Measurements from ENCODE around the gene SLC6A8.
"Not testable (repeated sequence)": the region's sequence is repeated elsewhere in the genome, so short reads cannot be mapped to it uniquely, and the experiment has no call there.

Gene SLC6A8

GRCh38 chrX:153672531-153673427 is 14.9 kb upstream of the SLC6A8 start:
- DNase-seq, result no peak

DNA sequence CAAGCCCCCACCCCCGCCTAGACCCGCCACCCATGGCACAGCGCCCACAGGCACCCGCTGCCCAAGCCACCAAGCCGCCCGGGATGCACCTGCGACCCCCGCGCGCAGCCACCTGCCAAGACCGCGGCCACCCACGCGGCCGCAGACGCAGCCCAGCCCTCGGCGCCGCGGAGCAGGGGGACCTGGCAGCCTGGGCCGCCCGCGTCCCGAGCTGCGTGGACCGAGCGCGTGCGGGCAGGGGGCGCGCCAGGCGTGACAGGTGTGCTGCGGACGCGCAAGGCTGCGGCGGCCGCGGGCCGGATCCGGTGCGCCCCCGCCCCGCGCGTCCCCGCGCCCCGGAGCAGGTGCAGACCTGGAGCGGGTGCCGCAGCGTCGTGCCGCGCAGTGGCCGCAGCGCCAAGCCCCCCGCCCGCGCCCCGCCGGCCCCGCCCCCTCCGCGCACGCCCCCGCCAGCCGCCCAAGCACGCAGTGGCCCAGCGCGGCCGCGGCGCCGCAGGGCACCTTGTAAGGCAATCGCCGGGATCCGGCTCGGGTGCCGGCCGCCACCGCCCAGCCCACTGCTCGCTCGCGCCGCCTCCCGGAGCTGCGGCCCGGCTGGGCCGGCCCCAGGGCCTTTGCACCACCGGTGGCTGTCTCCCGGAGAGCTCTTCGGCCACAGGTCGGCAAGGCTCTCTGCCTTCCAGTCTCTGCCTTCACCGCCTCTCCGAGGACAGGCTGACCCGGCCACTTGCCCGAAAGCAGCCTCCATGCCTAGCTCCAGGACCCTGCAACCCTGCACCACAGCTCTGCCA is 14.1 kb upstream of the SLC6A8 start, which contains the start of gene PNCK:
Gene PNCK, minus strand, starts transcription at position 386 of the 791 bp plus-strand sequence. CDS start 737 bp downstream, outside the sequence.
- no peak for DNase-seq

DNA sequence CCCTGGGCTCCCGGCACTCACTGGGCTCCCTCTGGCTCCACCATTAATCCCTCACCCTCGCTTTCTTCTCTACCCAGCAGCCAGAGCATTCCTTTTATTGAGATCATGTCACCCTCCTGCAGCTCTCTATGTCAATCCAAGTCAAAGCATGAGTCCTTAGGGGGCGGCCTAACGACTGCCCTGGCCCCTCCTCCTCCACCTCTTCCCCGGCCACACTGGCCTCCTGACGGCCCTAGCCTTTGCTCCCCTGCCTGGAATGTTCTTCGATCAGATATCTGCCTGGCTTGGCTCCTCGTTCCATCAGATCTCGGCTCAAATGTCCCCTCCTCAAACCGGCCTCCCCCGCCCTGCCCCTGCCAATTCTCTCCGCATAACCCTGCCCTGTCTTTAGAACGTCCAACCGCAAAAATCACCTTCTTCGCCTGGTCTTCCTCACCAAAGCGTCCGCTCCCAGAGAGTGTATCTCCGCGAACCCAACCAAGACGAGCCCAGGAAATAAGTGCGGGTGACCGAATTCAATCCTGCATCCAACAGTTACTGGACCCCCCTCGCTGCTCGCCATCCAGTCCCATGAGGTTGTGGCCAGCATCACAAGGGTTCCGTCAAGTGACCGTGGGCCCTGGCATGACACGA is 13.4 kb upstream of the SLC6A8 start:
- no peak for DNase-seq

DNA sequence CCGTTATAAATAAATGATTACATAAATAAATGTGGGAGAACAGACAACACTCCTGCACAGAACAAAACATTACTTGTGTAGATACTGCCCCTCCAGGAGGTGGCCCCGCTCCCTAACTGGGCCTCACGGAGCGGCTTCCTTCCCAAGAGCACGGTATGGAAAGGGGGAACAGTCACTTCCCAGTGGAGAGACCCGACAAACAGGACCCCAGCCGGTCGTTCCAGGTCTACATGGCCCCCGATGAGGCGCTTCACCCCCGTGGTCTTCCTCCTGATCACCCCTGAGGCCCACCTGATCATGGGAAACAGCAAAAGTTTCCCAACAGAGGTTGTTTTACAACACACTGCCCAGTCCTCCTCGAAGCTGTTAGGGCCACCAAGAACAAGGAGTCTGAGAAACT is 6.6 kb upstream of the SLC6A8 start:
- DNase-seq, result no peak

- not testable (repeated sequence) for DNase-seq
Observed at GRCh38 chrX:153683486-153683885, 4.2 kb upstream of the SLC6A8 start.

DNA sequence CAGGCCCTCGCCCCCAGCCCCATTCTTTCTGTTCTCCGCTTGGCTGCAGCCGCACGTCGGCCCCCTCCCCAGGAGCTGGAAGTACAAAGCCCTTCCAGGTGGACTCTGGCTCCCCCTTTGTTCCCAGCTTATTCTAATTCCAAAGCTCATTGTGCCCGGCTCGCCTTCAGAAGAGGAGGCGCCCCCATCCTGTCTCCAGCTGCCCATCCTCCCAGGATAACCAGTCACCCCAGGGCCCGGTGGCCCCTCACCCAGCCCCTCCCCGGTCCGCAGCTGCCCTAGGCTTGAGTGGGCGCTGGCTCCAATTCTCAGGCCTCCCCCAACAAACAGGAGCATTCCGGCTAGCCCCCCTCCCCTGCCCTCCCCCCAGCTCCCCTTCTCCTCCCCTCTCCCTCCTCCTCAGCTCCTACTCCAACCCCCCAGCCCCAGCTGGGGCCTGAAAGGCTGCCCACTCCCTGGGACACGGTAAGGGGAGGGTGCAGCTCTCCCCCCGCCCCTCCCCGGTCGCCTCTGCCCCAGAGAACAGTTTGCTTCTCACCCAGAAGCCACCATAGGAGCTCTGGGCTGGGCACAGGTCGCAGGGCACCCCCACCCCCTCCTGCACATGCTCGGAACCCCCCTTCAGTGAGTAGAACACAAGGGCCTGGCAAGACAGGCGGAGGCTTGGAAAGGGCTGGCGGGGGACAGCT is 3.1 kb upstream of the SLC6A8 start:
- DNase-seq, result no peak

DNA sequence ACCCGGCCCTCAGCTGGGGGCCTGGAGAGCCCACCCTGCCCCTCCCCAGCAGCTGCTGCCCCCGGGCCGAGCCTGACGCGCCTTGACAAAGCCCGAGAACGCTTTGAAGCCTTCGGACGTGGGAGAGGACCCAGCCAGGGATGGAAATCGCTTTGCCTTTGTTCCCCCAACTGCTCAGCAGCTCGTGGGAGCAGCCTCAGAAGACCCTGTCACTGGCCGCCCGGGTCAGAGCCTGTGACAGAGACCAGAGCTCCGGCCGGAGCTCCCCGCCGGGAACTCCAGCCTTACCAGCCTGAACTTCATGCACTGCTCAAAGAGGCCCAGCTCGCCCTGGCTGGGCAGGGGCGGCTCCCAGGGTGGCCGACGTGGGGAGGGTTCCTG is 2.6 kb upstream of the SLC6A8 start:
- DNase-seq, result no peak

DNA sequence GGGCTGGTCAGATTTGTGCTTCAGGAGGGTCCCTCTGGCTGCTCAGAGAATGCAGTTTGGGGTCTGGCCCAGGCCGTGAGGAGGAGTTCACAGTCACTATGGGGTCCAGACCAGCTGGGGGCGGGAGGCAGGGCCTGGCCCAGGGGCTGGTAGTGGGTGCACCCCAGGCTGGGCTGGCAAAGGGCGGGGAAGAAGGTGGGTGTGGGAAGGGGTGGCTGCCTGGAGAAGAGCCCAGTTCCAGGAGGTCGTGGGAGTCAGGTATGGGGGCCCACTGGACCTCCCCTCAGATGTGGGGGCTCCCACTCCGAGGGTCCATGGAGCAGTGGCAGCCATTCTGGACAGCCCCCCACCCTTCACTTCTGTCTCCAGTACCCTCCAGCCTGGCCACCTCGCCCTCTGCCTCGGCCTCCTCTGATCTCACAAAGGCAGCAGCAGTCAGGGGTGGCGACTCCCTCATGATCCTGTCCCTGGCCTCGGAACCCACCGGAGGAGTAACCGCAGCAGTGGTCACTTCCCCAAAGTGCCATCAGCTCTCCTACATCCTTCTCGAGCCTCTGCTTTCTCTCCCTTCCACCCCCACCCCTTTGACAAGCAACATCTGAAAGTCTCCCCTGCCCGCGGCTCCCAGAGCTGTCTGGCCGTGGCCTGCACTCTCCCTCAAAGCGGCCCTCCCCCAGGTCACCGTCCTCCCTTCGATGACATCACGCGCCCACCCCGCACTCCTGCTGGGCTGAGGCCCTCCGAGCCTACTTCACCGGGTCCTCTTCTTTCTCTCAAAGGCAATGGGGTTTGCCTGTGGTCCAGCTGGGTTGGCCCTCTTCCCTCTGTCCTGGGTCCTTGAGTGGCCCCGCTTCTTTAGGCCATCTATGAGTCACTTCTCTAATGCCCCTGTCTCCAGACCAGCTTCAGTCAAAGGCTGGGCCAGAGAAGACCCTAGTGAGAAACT is 1.7 kb upstream of the SLC6A8 start:
- no peak for DNase-seq

- no peak for DNase-seq
Observed at GRCh38 chrX:153686711-153687110, 1.0 kb upstream of the SLC6A8 start.

DNA sequence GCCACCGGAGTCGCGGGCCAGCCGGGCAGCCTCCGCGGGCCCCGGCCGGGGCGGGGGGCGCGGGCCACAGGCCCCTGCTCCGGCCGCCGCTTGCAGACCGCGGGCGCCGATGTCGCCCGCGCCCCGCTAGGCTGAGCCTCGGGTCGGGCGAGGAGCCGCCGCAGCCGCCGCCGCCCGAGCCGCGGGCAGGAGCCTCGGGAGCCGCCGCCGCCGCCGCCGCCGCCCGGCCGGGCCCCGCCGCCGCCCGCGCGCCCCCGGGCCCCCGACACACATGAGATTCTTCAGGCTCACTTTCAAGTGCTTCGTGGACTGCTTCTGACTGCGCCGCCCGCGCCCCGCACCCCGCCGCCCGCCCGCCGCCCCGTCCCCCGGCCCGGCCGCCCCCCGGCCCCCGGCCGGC is 345 bp downstream of the SLC6A8 start:
- no peak for DNase-seq

DNA sequence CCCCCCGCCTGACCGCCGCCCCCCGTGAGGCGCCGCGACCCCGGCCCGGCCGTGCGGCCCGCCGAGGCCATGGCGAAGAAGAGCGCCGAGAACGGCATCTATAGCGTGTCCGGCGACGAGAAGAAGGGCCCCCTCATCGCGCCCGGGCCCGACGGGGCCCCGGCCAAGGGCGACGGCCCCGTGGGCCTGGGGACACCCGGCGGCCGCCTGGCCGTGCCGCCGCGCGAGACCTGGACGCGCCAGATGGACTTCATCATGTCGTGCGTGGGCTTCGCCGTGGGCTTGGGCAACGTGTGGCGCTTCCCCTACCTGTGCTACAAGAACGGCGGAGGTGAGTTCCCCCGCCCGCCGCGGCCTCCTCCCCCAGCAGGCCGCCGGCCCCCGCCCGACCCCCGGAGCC is 780 bp downstream of the SLC6A8 start:
- DNase-seq, result no peak

- no peak for DNase-seq
Observed at GRCh38 chrX:153688911-153689590, 1.3 kb downstream of the SLC6A8 start.

DNA sequence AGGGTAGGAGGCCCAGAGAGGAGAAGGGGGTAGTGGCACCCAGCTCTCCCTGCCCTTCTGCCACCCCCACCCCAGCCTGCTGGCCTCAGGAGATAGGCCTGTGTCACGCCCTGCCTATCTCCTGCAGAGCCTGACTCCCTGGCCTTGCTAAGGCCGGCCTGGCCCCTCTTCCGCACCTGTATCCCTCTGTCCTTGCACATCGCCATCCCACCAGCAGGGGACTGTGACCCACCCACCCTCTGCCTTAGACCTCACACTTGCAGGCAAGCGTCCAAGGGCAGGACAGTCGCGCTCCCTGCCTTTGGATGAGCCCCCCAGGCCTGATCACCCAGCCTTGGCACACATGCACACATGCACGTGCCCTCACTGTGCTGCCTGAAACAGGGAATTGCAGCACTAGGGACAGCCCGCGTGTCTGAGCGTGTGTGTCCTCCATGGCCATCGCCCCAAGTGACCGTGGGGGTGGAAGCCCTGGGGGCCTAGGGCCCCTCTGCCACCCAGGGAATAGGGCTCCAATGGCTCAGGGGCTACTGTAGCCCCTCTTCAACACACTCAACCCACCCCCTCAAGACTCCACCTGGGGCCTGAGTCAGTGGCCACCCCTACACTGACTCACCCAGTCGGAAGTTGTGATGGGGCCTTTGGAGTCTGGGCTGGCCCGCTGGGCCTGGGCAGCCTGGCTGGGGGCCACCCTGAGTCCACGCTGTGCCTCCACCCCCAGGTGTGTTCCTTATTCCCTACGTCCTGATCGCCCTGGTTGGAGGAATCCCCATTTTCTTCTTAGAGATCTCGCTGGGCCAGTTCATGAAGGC is 2.1 kb downstream of the SLC6A8 start:
- no peak for DNase-seq

DNA sequence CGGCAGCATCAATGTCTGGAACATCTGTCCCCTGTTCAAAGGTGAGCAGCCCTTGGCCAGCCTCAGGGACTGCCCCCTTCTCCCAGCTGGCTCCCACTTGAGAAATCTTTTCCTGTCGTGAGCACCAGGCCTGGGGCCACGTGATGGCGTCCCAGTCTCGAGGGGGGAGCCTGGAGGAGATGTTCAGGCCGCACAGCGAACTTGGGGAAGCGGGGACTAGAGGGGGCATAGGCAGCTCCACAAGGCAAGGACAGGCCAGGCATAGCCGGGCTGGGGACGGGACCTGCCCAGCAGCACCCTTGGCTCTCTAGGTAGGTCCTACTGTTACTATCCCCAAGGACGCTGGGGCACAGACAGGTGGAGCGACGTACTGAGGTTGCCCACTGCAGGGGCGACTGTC is 2.7 kb downstream of the SLC6A8 start:
- no peak for DNase-seq

DNA sequence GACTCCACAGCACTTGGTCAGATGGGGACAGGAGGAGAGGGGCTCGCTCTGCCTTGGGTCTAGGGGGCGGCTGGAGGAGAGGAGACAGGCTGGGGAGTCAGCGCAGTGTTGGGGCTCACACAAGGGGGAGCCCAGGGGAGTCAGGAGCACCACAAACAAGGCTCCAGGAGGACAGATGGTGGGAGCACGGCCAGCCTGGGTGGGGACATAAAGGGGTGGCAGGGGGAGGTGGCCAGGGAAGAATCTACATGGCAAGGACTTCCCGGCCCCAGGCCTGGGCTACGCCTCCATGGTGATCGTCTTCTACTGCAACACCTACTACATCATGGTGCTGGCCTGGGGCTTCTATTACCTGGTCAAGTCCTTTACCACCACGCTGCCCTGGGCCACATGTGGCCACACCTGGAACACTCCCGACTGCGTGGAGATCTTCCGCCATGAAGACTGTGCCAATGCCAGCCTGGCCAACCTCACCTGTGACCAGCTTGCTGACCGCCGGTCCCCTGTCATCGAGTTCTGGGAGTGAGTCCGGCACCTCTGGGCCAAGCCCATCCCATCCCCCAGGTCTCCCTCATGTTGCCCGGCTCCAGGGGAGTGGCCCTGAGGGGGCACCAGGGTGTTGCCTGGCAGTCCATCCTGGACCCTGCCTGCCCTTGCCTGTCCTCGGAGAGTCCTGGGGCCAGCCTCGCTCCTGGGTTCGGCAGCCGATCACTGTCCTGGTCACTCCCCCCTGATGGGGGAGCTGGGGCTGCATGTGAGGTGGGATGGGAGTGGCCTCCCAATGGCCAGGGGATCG is 3.5 kb downstream of the SLC6A8 start:
- not testable (repeated sequence) for DNase-seq

GRCh38 chrX:153692003-153692402 is 4.3 kb downstream of the SLC6A8 start:
- DNase-seq, result no peak

DNA sequence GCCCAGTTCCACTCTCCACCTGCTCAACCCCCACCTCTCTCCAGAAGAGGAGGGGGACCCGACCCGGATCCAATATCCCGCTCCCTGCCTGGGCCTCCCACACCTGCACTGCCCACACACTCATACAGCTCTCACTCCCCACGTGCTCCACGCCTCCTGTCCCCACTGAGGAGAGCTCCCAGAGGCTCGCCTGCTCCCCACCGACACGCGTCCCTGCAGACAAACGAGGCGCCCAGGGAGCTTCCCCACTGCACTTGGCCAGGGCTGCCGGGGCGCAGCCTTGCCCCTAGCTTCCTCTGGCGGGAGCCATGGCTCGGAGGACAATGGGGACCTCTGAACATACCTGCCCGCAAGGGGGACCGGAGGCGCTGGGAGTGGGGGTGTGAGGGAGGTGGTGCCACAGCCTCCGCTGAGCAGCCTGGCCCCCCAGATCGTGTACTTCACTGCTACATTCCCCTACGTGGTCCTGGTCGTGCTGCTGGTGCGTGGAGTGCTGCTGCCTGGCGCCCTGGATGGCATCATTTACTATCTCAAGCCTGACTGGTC is 5.0 kb downstream of the SLC6A8 start:
- no peak for DNase-seq

- no peak for DNase-seq
Observed at GRCh38 chrX:153693216-153694086, 5.7 kb downstream of the SLC6A8 start.
